ENCODE data around the gene MYO5C.

- TF ChIP-seq ZNF660 (CRISPR knock-in tag; IDR thresholded peaks at IDR 0.05; ENCODE audit: borderline replicate concordance, low read depth): no peak
- TF ChIP-seq, protein P1, sequence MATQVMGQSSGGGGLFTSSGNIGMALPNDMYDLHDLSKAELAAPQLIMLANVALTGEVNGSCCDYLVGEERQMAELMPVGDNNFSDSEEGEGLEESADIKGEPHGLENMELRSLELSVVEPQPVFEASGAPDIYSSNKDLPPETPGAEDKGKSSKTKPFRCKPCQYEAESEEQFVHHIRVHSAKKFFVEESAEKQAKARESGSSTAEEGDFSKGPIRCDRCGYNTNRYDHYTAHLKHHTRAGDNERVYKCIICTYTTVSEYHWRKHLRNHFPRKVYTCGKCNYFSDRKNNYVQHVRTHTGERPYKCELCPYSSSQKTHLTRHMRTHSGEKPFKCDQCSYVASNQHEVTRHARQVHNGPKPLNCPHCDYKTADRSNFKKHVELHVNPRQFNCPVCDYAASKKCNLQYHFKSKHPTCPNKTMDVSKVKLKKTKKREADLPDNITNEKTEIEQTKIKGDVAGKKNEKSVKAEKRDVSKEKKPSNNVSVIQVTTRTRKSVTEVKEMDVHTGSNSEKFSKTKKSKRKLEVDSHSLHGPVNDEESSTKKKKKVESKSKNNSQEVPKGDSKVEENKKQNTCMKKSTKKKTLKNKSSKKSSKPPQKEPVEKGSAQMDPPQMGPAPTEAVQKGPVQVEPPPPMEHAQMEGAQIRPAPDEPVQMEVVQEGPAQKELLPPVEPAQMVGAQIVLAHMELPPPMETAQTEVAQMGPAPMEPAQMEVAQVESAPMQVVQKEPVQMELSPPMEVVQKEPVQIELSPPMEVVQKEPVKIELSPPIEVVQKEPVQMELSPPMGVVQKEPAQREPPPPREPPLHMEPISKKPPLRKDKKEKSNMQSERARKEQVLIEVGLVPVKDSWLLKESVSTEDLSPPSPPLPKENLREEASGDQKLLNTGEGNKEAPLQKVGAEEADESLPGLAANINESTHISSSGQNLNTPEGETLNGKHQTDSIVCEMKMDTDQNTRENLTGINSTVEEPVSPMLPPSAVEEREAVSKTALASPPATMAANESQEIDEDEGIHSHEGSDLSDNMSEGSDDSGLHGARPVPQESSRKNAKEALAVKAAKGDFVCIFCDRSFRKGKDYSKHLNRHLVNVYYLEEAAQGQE (IDR thresholded peaks at IDR 0.05; ENCODE audit: borderline replicate concordance in 1 of 2, low read depth in 1 of 2, low read length in 2 of 2): no peak
- no peak for TF ChIP-seq PRDM10 (CRISPR knock-in tag; IDR thresholded peaks at IDR 0.05; ENCODE audit: low read depth)
- no peak for TF ChIP-seq XRCC5 (optimal IDR thresholded peaks at IDR 0.05; ENCODE audit: low read length)
- TF ChIP-seq SP1 (IDR thresholded peaks at IDR 0.05): no peak
- TF ChIP-seq SP1 (CRISPR knock-in tag; IDR thresholded peaks at IDR 0.05): no peak
- TF ChIP-seq MEIS2 (CRISPR knock-in tag; IDR thresholded peaks at IDR 0.05): no peak
- TF ChIP-seq HOXA3 (CRISPR knock-in tag; IDR thresholded peaks at IDR 0.05): no peak
- TF ChIP-seq ZSCAN22 (CRISPR knock-in tag; IDR thresholded peaks at IDR 0.05): no peak
- no peak for TF ChIP-seq ZSCAN31 (CRISPR knock-in tag; IDR thresholded peaks at IDR 0.05; ENCODE audit: low read depth)
- no peak for TF ChIP-seq ELF4 (CRISPR knock-in tag; IDR thresholded peaks at IDR 0.05; ENCODE audit: borderline replicate concordance)
- no peak for TF ChIP-seq ZNF17 (CRISPR knock-in tag; IDR thresholded peaks at IDR 0.05)
- no peak for TF ChIP-seq POLR2A (IDR thresholded peaks at IDR 0.05; ENCODE audit: insufficient read depth in 1 of 2, low read depth in 2 of 2, low read length in 2 of 2)
- TF ChIP-seq ZNF343 (CRISPR knock-in tag; IDR thresholded peaks at IDR 0.05): no peak
Observed at GRCh38 chr15:52234596-52235541, 60.7 kb downstream of the MYO5C start.
